ENCODE data around the gene EML4. TPM values are rescaled to one million over a fixed set of nuclear protein-coding genes. Genes with fewer than 3 reads are reported as not detected.

Gene EML4
- total RNA-seq, 1 experiment from 2014 or later: 31.2 TPM

GRCh38 chr2:42335514-42336104 lies 166.5 kb downstream of the EML4 start:
- H3K4me3 Mint-ChIP-seq (ENCODE audit: unreplicated experiment): no peak overlapping the region

GRCh38 chr2:42336361-42336965 lies 167.3 kb downstream of the EML4 start:
- Mint-ChIP-seq H3K4me1 (ENCODE audit: insufficient read depth, unreplicated experiment) (peaks cover 8% of the 10 kb centered on the region), H3K27ac (ENCODE audit: low read depth, unreplicated experiment) (no peak overlapping the region), H3K4me3 (ENCODE audit: unreplicated experiment) (no peak overlapping the region), H3K36me3 (ENCODE audit: insufficient read depth, unreplicated experiment) (peaks cover 65% of the 10 kb centered on the region), H3K9me3 (ENCODE audit: unreplicated experiment) (no peaks in the 10 kb centered on the region), H3K27me3 (ENCODE audit: insufficient read depth, unreplicated experiment) (no peaks in the 10 kb centered on the region)
- ChIA-PET CTCF (no interaction called here), POLR2A (no interaction called here)
- intact Hi-C loops (cut with micrococcal nuclease): no loop called here
- BruUV-seq (replicated peaks): no TSS peak
- no peak for TF ChIP-seq CTCF (IDR thresholded peaks at IDR 0.05; ENCODE audit: unreplicated experiment)
- no peak for DNase-seq (ENCODE audit: unreplicated experiment)

More at GRCh38 chr2:42335514-42336104, 166.5 kb downstream of the EML4 start:
- TF ChIP-seq CTCF (IDR thresholded peaks at IDR 0.05; ENCODE audit: unreplicated experiment): no peak
- Mint-ChIP-seq H3K9me3 (ENCODE audit: unreplicated experiment) (no peaks in the 10 kb centered on the region), H3K4me1 (ENCODE audit: insufficient read depth, unreplicated experiment) (peaks cover 10% of the 10 kb centered on the region), H3K27me3 (ENCODE audit: insufficient read depth, unreplicated experiment) (no peaks in the 10 kb centered on the region), H3K27ac (ENCODE audit: low read depth, unreplicated experiment) (no peak overlapping the region), H3K36me3 (ENCODE audit: insufficient read depth, unreplicated experiment) (peaks cover 58% of the 10 kb centered on the region)
- BruUV-seq (replicated peaks): no TSS peak
- intact Hi-C loops (cut with micrococcal nuclease): no loop called here
- POLR2A ChIA-PET: interaction anchor here (1.1 kb wide), 1 partner anchor 8 kb away, joined by 4 read pairs; no protein-coding TSS in a partner anchor
- no peak for DNase-seq (ENCODE audit: unreplicated experiment)
- CTCF ChIA-PET: no interaction called here

- no peak overlapping the region for H3K27ac Mint-ChIP-seq (ENCODE audit: low read depth, unreplicated experiment)
- peaks cover 66% of the 10 kb centered on the region for H3K36me3 Mint-ChIP-seq (ENCODE audit: insufficient read depth, unreplicated experiment)
- H3K27me3 Mint-ChIP-seq (ENCODE audit: insufficient read depth, unreplicated experiment): no peaks in the 10 kb centered on the region
- CTCF ChIA-PET: no interaction called here
- no peaks in the 10 kb centered on the region for H3K9me3 Mint-ChIP-seq (ENCODE audit: unreplicated experiment)
- peaks cover 5% of the 10 kb centered on the region for H3K4me1 Mint-ChIP-seq (ENCODE audit: insufficient read depth, unreplicated experiment)
- no TSS peak for BruUV-seq (replicated peaks)
- no peak for DNase-seq (ENCODE audit: unreplicated experiment)
- TF ChIP-seq CTCF (IDR thresholded peaks at IDR 0.05; ENCODE audit: unreplicated experiment): no peak
- POLR2A ChIA-PET: no interaction called here
- intact Hi-C loops (cut with micrococcal nuclease): no loop called here
- no peak overlapping the region for H3K4me3 Mint-ChIP-seq (ENCODE audit: unreplicated experiment)
Measured at GRCh38 chr2:42337356-42337820, 168.2 kb downstream of the EML4 start.

GRCh38 chr2:42337846-42338566 lies 168.9 kb downstream of the EML4 start:
- no TSS peak for BruUV-seq (replicated peaks)
- CTCF ChIA-PET: interaction anchor here (3.1 kb wide), 1 partner anchor 10 kb away, joined by 17 read pairs; no protein-coding TSS in a partner anchor
- TF ChIP-seq CTCF (IDR thresholded peaks at IDR 0.05; ENCODE audit: unreplicated experiment): no peak
- Mint-ChIP-seq H3K36me3 (ENCODE audit: insufficient read depth, unreplicated experiment) (peaks cover 65% of the 10 kb centered on the region), H3K9me3 (ENCODE audit: unreplicated experiment) (no peaks in the 10 kb centered on the region), H3K4me1 (ENCODE audit: insufficient read depth, unreplicated experiment) (peaks cover 10% of the 10 kb centered on the region), H3K4me3 (ENCODE audit: unreplicated experiment) (no peak overlapping the region), H3K27me3 (ENCODE audit: insufficient read depth, unreplicated experiment) (no peaks in the 10 kb centered on the region), H3K27ac (ENCODE audit: low read depth, unreplicated experiment) (no peak overlapping the region)
- intact Hi-C loops (cut with micrococcal nuclease): no loop called here
- no peak for DNase-seq (ENCODE audit: unreplicated experiment)
- POLR2A ChIA-PET: no interaction called here

Measured in MCF 10A (cell line).